Stimulated activated CD8-positive, alpha-beta memory T cell treated with anti-CD3 and anti-CD28 coated beads, Interleukin-15, amount 100 ng/mL, for 4 hours (primary cell): ENCODE results near the gene HBS1L.

Experiments used
- DNase-seq, 2 donors: peaks; one replicate each; pipeline ENCODE4 v3.0.0-alpha.2; 2020; ENCODE audit warnings: low read depth in 2 of 2

HBS1L gene

DNA sequence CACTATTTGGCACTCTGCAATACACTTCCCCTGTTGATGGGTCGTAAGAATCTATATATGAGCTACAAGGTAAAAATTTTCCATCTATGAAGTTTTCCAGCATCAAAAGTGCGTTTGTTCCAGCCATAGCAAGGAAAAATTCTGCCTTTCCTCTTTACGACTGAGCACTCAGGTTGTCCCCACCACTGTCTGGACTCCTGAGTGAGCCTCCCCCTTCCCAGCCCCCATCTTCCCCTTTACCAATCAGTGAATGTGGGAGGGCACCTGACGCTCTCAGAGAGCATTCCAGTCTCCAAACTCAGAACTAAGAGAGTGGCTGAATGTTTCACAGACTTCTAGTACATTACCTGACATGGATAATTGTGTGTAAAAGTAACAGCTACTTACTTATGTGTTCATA lies 104.7 kb downstream of the HBS1L start, which contains the start of gene ALDH8A1:
Gene ALDH8A1, minus strand, starts transcription at position 175 of the 400 bp plus-strand sequence. Its CDS starts 48 bp downstream, at position 127.
- no peak for DNase-seq

DNA sequence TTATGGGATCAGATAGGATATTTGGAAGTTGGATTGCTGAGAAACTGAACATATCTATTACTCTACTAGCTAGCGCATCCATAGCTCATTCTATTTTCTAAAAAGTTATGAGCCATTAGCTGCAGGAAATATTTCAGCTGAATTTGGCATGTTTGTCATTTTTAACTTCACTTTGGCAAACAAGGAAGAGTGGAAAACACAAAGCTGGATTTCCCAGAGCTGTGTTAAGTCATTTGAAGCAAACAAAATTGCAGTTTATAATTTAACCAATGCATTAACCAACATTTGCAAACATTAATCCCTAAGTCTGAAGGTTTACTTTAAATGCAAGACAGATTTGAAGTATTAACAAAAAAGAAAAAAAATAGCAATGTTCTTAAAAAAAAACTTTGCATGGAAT lies 105.9 kb downstream of the HBS1L start:
- DNase-seq, result no peak

DNA sequence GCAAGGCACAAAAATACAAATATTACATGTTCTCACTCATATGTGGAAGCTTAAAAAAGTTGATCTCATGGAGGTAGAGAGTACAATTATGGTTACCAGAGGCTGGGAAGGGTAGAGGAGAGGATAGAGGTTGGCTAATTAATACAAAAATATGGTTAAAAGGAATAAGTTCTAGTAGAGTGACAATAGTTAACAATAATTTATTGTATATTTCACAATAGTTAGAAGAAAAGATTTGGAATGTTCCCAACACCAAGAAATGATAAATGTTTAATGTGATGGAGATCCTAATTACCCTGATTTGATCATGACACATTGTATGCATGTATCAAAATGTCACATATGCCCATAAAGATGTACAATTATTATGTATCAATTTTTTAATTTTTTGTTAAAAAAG lies 106.5 kb downstream of the HBS1L start:
- no peak for DNase-seq

DNA sequence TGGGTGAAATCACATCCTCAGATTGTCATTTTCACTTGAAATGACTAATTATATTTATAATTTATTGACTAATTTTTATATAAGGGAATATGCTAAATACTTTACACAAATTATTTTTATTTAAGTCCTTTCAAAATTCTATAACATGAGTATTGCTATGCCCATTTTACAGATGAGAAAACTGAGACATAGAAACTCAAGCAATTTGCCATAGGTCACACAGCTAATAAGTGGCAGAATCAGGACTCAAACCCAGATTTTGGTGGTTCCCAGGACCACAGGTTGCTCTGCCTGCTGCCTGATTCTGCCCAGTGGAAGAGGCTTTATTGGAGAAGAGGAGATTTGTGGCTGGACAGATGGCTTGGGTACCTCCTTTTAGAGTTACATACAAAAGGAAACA lies 109.6 kb downstream of the HBS1L start:
- no peak for DNase-seq

DNA sequence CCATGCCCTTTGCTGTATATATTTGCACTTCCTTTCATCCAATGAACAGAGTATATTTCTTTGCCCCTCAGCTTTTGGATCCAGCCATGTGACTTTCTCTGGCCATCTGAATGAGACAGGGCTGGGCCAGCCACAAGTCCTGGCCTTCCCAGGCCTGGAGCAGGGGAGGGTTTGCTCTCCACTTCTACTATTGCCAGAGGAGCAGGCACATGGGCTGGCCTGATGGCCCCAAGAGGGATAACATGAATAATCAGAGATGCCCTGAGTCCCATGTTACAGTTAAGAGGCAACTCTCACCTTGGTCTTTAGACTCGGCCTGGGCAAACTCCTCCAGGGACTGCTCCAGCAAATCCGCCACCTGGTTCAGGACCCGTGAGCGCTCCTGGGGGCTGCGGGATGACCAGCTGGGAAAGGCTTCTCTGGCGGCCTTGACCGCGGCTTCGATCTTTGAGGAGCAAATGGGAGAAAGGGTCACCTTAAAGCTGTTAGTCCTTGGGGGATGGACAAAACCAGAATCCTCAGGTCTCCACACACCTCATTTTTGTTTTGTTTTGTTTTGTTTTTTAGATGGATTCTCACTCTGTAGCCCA lies 111.0 kb downstream of the HBS1L start:
- no peak for DNase-seq

DNA sequence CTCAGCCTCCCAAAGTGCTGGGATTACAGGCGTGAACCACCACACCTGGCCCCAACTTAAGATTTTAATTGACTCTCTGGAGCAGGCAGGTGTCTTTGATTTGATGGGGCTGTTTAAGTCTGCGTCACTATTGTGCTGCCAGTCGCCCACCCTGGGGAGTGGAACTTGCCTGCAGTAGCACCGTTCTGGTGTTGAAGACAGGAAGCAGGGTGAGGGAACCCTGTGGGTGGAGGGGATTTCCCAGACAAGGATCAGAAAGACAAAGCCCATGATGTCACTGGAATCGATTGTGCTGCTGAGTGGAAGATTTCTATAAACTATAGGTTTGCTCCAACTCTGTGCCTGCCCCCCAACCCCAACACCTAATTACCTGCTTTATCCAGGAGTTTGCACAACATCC lies 115.7 kb downstream of the HBS1L start:
- peak; percentile 17 to 72 for DNase-seq

DNA sequence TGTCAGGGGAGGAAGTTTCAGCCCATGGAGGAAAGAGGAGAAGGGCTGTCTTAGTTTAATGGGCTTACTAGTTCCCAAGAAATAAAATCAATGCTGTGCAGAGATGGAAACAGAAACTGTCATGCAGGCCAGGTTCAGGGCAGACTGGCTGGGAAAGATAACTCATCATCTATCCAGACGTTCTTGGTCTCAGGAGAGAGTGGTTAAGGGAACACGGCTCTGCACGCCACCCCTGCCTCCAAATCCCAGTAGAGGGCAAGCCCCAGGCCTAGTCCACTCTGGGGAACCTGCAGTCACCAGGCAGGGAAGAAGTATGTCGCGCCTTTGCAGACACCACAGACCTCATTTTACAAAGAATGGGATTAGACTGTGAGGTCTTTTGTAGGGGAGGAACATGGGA lies 117.2 kb downstream of the HBS1L start:
- no peak for DNase-seq

DNA sequence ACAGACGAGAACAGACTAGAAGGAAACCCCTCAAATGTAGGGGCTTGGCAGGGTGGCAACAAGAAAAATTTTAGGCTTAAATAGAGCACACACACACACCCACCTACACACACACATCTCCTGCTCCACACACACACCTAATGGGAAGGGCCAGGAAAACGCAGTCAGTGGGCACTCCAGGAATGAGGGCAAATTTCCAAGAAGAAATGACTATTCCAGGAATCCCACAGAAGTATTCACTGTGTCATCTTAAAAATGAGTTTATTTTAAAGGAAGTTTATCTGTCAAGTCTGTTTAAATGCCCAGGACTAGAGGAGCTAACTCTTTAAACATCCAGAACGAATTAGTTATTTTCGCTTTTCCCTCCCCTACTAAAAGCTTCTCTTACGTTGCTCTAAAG lies 117.7 kb downstream of the HBS1L start:
- no peak for DNase-seq

DNA sequence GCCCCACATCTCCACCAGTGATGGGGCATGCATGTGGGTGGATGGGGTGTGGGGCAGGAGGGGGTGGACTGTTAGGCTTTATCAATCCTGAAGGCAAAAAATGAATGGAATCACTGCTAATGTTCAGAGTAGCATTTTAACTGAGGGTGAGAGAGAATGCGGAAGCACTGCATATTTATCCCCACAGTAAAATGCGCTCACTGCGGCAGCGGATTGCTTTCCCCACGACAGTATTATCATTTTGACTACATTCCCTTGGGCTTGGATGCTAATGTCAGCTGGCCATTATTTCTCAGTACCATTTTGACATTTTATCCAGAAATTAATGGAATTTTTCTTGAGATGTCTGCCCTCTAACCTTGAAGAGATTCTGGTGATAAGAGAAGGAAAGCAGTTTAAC lies 118.1 kb downstream of the HBS1L start:
- no peak for DNase-seq

DNA sequence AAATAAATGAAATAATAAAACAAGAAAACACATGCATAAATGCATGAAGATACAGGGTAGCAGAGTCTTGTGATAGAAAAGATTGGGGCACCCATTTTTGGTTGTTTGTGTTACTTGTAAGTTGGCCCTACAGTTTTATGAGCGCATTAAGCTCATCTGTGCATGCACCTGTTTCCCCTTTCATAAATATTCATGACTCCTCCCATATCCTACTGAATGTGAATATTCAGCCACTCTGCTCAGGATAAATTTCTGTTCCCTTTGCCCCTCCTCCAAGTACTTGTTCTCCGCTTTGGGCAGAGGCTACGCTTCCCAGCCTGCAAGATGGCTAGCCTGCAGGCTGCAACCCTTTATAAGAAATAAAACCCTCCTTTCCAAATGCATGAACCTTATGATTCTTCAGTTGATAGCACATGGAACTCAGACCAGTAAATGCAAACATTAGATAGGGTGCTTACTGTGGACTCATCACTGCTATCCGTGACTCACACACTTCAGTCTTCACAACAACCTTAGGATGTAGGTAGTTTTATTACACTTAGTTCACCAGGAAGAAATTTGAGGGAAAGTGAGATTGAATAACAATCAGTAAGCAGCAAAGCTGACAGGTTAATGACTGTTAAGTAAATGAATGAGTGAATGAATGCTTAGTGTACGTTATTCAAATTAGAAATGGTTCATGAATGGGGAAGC lies 119.7 kb downstream of the HBS1L start:
- no peak for DNase-seq

DNA sequence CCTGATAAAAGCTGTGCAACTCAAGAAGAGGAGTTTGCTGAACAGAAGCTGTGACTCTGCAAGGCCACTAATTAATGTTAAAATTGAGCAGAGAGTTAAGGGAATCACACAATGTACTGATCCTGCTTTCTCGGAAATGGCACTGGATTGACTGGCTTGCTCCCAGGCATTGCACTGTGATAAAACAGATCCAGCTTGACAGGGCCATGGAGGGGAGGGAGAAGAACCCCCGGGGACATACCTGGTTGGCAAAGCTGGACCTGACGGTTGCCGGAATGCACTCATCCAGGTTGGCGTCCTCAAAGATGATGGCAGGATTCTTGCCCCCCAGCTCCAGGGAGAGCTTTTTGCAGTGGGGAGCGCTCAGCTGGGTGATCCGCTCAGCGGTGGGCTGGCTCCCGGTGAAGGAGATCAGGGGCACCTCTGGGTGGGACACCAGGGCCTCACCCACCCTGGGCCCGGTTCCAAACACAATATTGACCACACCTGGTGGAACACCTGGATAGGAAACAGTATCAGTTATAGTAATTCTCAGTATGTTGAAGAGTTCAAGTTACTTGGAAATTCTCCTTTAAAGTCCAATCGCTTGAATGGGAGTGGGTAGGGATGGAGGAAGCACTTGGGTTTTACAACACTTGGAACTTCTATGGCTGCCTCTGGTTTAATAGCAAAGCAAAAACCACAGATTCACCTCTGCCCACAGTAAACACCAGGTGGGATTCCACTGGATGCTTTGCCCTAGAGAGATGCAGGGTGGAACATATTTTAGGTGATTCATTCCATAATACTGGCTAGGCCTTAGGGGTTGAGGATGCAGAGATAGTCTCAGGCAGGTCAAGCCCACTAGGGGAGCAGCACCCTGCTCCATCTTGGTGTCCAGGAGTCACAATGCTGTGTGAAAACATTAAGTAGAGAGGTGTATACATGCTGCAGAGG lies 121.8 kb downstream of the HBS1L start:
- no peak for DNase-seq

DNA sequence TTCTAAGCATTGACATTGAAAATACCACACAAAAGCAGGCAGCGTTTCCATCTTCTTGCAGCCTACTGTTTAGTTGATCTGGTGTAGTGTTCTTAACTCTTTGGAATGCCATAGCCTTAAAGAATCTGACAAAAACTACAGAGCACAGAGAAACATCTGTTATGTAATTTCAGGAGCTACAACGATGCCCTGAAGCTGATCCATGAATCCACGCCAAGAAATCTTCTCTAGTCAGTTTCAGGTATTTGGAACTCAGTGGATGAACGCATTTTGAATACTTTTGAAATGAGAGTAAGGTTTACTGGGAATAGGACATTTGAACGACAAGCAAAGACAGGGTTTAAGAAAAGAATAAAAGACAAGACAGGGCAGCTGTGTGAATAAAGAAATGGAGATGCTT lies 122.5 kb downstream of the HBS1L start:
- DNase-seq, result no peak

DNA sequence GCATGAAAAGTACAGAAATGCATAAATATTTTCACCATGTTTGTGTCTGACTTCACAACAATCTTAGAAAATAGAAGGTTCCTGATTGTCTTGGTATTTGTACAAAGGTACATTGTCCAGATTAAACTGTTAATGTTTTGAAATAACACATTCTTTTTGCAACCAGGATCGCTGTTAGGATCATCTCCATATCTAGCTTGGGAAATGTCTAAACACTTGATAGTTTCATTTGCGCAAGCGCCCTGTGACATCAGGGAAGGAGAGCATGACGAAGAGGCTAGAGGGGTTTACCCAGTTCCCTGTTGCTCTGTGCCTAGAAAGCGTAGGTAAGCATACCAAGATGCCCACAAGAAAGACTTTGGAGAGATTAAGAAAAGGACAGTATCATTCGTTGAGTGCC lies 124.2 kb downstream of the HBS1L start:
- no peak for DNase-seq

DNA sequence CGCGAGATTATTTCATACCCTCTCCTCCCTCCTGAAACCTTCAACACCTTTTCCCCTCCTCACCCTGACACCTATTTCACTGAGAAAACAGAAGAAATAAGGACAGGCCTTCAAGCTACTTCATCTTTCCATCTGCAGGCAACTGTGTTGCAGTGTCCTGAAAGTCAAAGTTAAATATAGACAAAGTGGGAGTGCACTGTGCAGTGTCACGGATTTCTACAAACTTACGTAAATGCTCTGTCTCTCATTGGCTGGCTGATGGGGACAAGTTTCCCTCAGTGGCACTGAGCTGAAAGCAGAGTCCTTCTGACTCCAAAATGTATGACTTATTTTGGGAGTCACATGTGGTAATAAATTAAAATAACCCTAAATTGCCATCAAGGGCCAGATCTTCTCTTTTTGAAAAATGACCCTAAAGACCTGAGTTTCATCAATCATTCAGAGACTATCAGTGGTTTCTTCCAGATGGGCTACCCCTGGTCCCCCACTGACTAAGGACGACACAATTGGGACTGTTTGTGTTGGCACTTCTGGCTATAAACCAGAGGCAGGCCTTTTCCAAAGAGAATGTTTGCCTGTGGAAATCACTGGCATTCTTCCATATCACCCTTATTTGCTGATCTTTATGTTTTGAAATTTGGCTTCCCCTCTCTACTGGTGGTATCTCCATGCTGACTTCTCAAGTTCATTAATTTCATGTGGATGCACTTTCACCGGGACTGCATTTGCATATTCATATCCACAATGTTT lies 126.3 kb downstream of the HBS1L start:
- no peak for DNase-seq

DNA sequence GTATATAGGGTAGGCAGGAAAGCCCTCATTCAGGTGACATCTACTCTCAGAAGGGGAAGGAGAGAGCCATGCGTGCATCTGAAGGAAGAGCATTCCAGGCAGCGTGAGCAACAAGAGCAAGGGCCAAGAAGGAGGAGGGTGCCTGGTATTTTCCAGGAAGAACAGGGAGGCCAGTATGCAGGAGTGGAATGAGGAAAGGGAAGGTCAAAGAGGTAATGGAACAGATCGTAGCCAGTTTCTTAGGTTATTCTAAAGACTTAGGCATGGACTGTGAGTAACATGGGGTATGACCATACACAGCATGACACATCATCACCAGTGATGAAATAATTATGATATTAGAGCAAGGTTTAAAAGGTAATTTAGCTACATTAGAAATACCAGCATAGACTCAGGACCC lies 128.8 kb downstream of the HBS1L start:
- DNase-seq, result no peak

DNA sequence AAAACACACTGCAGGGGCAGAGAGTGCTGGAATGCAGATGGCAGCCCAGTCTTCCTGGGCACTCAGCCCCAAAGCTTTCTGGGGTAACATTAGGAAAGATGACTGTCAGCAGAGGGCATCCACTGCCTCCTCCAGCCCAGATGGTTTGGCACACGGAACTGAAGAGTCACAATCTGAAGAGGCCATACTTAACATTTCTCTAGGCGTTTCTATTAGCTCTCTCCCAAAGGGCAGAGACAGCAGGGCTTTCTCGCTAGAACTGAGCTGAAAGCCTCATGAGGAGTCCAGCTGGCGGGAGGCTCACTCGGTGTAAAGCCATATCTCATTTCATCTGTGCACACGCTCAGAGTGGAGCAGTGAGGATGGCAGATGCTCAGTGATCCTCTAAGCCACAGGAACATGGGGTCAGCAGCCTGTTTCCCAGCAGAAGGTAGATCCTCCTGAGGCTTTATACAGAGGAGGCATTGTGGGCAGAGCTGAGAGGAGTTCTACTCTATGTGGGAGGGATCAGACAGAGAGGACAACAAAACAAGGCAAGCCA lies 132.8 kb downstream of the HBS1L start:
- no peak for DNase-seq

DNA sequence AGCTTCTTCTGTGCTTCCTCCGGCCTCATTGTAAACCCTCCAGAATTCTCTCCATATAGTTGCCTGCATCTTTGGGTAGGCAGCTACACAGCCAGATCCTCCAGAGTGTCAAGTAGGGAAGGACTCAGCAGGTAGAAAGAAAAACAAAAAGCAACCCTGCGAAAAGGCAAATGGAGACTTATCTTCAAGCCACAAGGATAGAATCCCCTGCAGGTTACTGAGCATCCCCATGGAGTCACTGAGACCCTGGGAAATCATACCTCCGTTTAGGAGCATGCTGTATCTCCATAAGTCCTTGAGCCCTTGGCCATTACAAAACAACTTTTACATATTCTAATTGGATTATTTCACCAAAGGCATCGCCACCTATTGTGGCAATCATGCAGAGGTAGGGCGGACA lies 133.3 kb downstream of the HBS1L start:
- DNase-seq, result no peak

DNA sequence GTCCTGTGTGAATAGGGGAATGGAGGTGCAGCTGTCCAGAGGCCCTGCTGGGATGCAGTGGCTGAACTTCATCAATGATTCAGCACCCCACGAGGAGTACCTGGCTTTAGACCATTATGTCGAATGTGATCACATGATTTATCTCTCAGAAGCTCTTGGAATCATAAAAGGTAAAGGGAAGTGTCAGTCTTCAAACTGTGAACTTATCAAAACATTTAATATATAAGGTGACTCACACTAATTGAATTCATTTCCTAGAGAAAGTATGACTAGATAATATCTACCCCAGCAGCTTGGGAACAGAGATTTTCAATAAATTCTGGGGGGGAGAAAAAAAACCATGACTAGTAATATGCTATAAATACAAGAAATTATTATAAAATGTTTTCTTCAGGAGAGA lies 134.2 kb downstream of the HBS1L start:
- DNase-seq, result no peak

DNA sequence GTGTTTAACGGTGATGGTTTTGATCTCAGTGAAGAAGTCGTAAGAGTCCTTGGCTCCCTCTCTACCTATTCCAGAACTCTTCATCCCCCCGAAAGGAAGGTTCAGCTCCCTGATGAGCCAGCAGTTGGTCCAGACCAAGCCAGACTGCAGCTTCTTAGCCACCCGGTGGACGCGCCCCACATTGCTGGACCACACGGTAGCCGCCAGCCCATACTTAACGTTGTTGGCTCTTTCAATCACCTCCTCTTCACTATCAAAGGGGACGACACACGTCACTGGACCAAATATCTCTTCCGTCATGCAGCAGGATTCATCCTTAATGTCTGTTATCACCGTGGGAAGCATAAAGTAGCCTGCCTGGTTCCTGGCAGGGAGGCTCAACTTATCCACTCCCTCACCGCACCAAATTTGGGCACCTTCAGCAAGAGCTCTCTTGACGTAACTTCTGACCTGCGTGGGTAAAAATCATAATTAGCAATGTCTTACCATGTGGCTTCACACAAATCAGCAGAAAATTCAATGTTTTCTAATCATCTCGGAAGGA lies 136.1 kb downstream of the HBS1L start:
- DNase-seq, result no peak

DNA sequence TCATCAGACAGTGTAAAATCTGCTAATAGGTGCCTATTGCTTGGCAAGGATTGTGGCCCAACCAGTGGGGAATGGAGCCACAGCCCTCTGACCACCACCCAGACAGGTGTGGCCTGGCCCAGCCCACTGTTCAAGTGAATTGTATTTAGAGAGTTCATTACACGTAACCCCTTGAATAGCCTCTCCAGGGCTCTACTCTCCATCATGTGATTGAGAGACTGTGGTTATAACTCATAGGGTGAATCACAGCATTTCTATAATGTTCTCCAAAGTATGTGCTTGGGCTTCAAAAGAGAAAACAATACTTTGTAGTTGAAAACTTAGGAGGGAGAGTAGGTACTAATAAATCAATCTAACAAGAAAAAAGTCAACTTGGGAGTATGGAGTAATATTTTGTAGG lies 143.1 kb downstream of the HBS1L start:
- no peak for DNase-seq

DNA sequence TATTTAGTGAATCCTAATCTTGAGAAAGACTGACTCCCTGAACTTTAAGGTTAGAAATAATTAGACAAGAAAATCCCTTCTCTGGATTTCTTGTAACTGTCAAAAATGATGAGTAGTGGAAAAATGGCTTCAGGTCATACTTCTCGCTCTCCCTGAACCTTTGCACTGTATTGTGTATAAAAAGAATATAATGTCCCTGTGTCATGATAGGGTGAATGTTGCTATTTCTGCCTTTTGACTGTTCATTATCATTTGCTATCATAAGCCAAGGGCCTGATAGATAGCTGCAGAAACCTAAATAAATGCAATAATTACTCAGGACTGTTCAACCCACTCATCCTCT lies 144.1 kb downstream of the HBS1L start:
- DNase-seq, result no peak
